ENCODE data around the gene NAA20. TPM values are rescaled to one million over a fixed set of nuclear protein-coding genes. Genes with fewer than 3 reads are reported as not detected.
A peak's percentile ranks its signal among the peaks of the same experiment; 100 is the strongest.

Gene NAA20
- total and polyA plus RNA-seq, 2 of the 13 experiments (the other 11 are each of a cell fraction or from before 2014, with no cell fraction given) = 81.9 to 82.8 TPM

DNA sequence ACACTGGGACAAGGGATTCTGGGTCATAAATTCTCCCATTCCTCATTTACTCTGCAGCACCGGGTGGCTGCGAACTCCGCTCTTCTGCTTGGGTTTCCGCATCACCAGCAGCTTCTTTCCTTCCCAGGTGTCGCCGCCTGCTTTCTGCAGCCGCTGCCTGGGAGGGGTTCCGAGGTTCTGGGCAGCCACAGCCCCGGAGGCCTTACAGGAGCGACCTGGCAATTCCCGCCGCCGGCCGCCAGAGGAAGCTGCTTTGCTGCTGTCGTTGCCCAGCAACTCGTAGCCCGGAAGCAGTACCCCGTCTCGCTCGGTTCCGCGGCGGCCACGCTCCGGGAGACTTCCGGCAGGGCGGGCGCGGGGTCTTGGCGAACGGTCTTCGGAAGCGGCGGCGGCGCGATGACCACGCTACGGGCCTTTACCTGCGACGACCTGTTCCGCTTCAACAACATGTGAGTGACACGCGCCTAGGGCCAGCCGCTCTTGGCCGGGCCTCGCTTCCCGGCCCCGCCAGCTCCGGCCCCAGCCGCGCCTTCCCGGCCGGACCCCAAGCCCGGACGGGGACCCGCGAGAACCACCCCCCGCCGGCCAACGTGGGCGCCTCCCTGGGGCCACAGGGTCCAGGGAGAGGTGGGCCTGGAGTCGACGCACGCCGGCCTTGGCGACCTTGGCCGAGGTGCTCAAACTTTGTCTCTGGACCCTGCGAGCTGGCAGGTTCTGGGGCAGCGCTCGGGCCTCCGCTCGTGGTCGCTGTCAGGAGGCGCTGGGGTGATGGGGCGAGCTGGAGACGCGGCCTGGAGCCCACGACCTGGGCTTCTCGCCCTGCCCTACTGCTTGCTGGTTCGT is at the start of gene NAA20 (continued):
- TF ChIP-seq, protein P1, sequence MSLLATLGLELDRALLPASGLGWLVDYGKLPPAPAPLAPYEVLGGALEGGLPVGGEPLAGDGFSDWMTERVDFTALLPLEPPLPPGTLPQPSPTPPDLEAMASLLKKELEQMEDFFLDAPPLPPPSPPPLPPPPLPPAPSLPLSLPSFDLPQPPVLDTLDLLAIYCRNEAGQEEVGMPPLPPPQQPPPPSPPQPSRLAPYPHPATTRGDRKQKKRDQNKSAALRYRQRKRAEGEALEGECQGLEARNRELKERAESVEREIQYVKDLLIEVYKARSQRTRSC (CRISPR knock-in tag; IDR thresholded peaks at IDR 0.05; ENCODE audit: low read depth) = peak; percentile 33; the same call in 1 of the 2 replicates
- TF ChIP-seq TRIM24 (CRISPR knock-in tag; IDR thresholded peaks at IDR 0.05) = no peak
- TF ChIP-seq, protein P2, sequence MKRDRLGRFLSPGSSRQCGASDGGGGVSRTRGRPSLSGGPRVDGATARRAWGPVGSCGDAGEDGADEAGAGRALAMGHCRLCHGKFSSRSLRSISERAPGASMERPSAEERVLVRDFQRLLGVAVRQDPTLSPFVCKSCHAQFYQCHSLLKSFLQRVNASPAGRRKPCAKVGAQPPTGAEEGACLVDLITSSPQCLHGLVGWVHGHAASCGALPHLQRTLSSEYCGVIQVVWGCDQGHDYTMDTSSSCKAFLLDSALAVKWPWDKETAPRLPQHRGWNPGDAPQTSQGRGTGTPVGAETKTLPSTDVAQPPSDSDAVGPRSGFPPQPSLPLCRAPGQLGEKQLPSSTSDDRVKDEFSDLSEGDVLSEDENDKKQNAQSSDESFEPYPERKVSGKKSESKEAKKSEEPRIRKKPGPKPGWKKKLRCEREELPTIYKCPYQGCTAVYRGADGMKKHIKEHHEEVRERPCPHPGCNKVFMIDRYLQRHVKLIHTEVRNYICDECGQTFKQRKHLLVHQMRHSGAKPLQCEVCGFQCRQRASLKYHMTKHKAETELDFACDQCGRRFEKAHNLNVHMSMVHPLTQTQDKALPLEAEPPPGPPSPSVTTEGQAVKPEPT (CRISPR knock-in tag; IDR thresholded peaks at IDR 0.05; ENCODE audit: low read depth) = peak; percentile 90
- TF ChIP-seq BRD4 (CRISPR knock-in tag; IDR thresholded peaks at IDR 0.05) = peak; percentile 84
- no peak for TF ChIP-seq ZNF530 (CRISPR knock-in tag; IDR thresholded peaks at IDR 0.05; ENCODE audit: low read depth)
- TF ChIP-seq, protein P3, sequence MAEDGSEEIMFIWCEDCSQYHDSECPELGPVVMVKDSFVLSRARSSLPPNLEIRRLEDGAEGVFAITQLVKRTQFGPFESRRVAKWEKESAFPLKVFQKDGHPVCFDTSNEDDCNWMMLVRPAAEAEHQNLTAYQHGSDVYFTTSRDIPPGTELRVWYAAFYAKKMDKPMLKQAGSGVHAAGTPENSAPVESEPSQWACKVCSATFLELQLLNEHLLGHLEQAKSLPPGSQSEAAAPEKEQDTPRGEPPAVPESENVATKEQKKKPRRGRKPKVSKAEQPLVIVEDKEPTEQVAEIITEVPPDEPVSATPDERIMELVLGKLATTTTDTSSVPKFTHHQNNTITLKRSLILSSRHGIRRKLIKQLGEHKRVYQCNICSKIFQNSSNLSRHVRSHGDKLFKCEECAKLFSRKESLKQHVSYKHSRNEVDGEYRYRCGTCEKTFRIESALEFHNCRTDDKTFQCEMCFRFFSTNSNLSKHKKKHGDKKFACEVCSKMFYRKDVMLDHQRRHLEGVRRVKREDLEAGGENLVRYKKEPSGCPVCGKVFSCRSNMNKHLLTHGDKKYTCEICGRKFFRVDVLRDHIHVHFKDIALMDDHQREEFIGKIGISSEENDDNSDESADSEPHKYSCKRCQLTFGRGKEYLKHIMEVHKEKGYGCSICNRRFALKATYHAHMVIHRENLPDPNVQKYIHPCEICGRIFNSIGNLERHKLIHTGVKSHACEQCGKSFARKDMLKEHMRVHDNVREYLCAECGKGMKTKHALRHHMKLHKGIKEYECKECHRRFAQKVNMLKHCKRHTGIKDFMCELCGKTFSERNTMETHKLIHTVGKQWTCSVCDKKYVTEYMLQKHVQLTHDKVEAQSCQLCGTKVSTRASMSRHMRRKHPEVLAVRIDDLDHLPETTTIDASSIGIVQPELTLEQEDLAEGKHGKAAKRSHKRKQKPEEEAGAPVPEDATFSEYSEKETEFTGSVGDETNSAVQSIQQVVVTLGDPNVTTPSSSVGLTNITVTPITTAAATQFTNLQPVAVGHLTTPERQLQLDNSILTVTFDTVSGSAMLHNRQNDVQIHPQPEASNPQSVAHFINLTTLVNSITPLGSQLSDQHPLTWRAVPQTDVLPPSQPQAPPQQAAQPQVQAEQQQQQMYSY (CRISPR knock-in tag; IDR thresholded peaks at IDR 0.05) = peak; percentile 73
- TF ChIP-seq, protein P4, sequence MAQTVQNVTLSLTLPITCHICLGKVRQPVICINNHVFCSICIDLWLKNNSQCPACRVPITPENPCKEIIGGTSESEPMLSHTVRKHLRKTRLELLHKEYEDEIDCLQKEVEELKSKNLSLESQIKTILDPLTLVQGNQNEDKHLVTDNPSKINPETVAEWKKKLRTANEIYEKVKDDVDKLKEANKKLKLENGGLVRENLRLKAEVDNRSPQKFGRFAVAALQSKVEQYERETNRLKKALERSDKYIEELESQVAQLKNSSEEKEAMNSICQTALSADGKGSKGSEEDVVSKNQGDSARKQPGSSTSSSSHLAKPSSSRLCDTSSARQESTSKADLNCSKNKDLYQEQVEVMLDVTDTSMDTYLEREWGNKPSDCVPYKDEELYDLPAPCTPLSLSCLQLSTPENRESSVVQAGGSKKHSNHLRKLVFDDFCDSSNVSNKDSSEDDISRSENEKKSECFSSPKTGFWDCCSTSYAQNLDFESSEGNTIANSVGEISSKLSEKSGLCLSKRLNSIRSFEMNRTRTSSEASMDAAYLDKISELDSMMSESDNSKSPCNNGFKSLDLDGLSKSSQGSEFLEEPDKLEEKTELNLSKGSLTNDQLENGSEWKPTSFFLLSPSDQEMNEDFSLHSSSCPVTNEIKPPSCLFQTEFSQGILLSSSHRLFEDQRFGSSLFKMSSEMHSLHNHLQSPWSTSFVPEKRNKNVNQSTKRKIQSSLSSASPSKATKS (CRISPR knock-in tag; IDR thresholded peaks at IDR 0.05) = peak; percentile 94; the same call in 1 of the 2 replicates
- TF ChIP-seq REPIN1 (CRISPR knock-in tag; IDR thresholded peaks at IDR 0.05; ENCODE audit: borderline replicate concordance, low read depth) = peak; percentile 96
- TF ChIP-seq ELF3 (CRISPR knock-in tag; IDR thresholded peaks at IDR 0.05) = peak; percentile 90
- TF ChIP-seq, protein P5, sequence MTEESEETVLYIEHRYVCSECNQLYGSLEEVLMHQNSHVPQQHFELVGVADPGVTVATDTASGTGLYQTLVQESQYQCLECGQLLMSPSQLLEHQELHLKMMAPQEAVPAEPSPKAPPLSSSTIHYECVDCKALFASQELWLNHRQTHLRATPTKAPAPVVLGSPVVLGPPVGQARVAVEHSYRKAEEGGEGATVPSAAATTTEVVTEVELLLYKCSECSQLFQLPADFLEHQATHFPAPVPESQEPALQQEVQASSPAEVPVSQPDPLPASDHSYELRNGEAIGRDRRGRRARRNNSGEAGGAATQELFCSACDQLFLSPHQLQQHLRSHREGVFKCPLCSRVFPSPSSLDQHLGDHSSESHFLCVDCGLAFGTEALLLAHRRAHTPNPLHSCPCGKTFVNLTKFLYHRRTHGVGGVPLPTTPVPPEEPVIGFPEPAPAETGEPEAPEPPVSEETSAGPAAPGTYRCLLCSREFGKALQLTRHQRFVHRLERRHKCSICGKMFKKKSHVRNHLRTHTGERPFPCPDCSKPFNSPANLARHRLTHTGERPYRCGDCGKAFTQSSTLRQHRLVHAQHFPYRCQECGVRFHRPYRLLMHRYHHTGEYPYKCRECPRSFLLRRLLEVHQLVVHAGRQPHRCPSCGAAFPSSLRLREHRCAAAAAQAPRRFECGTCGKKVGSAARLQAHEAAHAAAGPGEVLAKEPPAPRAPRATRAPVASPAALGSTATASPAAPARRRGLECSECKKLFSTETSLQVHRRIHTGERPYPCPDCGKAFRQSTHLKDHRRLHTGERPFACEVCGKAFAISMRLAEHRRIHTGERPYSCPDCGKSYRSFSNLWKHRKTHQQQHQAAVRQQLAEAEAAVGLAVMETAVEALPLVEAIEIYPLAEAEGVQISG (CRISPR knock-in tag; IDR thresholded peaks at IDR 0.05) = peak; percentile 99
- TF ChIP-seq, protein P6, sequence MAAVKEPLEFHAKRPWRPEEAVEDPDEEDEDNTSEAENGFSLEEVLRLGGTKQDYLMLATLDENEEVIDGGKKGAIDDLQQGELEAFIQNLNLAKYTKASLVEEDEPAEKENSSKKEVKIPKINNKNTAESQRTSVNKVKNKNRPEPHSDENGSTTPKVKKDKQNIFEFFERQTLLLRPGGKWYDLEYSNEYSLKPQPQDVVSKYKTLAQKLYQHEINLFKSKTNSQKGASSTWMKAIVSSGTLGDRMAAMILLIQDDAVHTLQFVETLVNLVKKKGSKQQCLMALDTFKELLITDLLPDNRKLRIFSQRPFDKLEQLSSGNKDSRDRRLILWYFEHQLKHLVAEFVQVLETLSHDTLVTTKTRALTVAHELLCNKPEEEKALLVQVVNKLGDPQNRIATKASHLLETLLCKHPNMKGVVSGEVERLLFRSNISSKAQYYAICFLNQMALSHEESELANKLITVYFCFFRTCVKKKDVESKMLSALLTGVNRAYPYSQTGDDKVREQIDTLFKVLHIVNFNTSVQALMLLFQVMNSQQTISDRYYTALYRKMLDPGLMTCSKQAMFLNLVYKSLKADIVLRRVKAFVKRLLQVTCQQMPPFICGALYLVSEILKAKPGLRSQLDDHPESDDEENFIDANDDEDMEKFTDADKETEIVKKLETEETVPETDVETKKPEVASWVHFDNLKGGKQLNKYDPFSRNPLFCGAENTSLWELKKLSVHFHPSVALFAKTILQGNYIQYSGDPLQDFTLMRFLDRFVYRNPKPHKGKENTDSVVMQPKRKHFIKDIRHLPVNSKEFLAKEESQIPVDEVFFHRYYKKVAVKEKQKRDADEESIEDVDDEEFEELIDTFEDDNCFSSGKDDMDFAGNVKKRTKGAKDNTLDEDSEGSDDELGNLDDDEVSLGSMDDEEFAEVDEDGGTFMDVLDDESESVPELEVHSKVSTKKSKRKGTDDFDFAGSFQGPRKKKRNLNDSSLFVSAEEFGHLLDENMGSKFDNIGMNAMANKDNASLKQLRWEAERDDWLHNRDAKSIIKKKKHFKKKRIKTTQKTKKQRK (IDR thresholded peaks at IDR 0.05; ENCODE audit: low read length) = no peak
